HepG2 (cell line): ENCODE results near the gene KRTAP5-1. TPM values are rescaled to one million over a fixed set of nuclear protein-coding genes. Genes with fewer than 3 reads are reported as not detected.
"Not testable (repeated sequence)": the region's sequence is repeated elsewhere in the genome, so short reads cannot be mapped to it uniquely, and the experiment has no call there.

Source experiments
- ATAC-seq: fragments of 200-7000 bp; cut with Tn5 transposase; 3 replicates; pipeline ENCODE4 v1.9.1; 2020; ENCODE audit warnings: mild to moderate bottlenecking, moderate library complexity
- BruUV-seq: library from RNA; stranded (reverse); fragments of 400-500 nt; replicated peaks from 2 replicates; lab custom pipeline; 2021; lab: Mats Ljungman, UMichigan
- CTCF ChIA-PET: fragments of 300-600 bp; formaldehyde crosslinking; extraction: SDS; loops from one replicate; lab custom pipeline; 2021; ENCODE audit warnings: low total read pairs, inconsistent platforms, low intra/inter-chr PET ratio; lab: Yijun Ruan, JAX
- POLR2A ChIA-PET: fragments of 350-600 bp; sonication (Branson Sonifier 250); formaldehyde crosslinking; loops from one replicate; lab custom pipeline; 2020; ENCODE audit warnings: antibody characterized with exemption, inconsistent platforms; lab: Yijun Ruan, JAX
- DNase-seq: peaks from one replicate; pipeline ENCODE4 v3.0.0-alpha.2; 2015; ENCODE audit warnings: low spot score
- FAIRE-seq: peaks from 3 replicates; lab custom pipeline; 2011; peaks lifted over from hg19 to GRCh38; lab: Jason Lieb, UNC
- H2AFZ ChIP-seq: one replicate; pipeline ENCODE4 v1.6.1; 2011; ENCODE audit warnings: low read length, inconsistent platforms
- H3K27ac ChIP-seq: fragments of 300-600 bp; 3 replicates; pipeline ENCODE4 v1.8.0; 2011; ENCODE audit warnings: mixed run types, mild to moderate bottlenecking, mixed read lengths, low read length, inconsistent platforms; ENCODE audit not compliant: insufficient read depth; ENCODE audit errors: extremely low read length
- H3K27me3 ChIP-seq, 2 experiments: fragments of 200-600 bp in 1 of 2; 2 replicates in 1 of 2; 3 replicates in 1 of 2; pipeline versions ENCODE4 v1.6.0 to v1.8.0; 2011; ENCODE audit warnings: low read length in 2 of 2, mild to moderate bottlenecking in 2 of 2, moderate library complexity in 2 of 2, inconsistent platforms in 1 of 2; ENCODE audit not compliant: insufficient read depth in 2 of 2, control insufficient read depth in 1 of 2
- H3K36me3 ChIP-seq, 2 experiments: fragments of 200-600 bp in 1 of 2; replicated peaks in 1 of 2; 2 replicates in 1 of 2; 3 replicates in 1 of 2; pipeline versions ENCODE4 v1.5.1 to v1.8.0; 2011; ENCODE audit warnings: low read length in 2 of 2, inconsistent platforms in 1 of 2; ENCODE audit not compliant: insufficient read depth in 2 of 2, control insufficient read depth in 1 of 2
- H3K4me1 ChIP-seq: 2 replicates; pipeline ENCODE4 v1.5.1; 2012; ENCODE audit warnings: low read length, inconsistent platforms; ENCODE audit not compliant: insufficient read depth
- H3K4me2 ChIP-seq: 2 replicates; pipeline ENCODE4 v1.6.0; 2011; ENCODE audit warnings: low read depth, low read length, inconsistent platforms
- H3K4me3 ChIP-seq, 3 experiments: fragments of 200-600 bp in 1 of 3; sonication (generic), shearing (Covaris generic) in 1 of 3; replicated peaks in 1 of 3; 2 replicates each; pipeline ENCODE4 v1.5.1; 2011 to 2016; ENCODE audit warnings: low read length in 3 of 3, inconsistent platforms in 2 of 3, low read depth in 2 of 3, mild to moderate bottlenecking in 2 of 3, control low read depth in 1 of 3, mixed read lengths in 1 of 3; ENCODE audit not compliant: insufficient read depth in 1 of 3
- H3K79me2 ChIP-seq: one replicate; pipeline ENCODE4 v1.6.1; 2011; ENCODE audit warnings: low read length, inconsistent platforms; ENCODE audit not compliant: insufficient read depth
- H3K9ac ChIP-seq: 2 replicates; pipeline ENCODE4 v1.6.0; 2011; ENCODE audit warnings: mild to moderate bottlenecking, low read depth, low read length, inconsistent platforms; ENCODE audit not compliant: insufficient read depth
- H3K9me3 ChIP-seq: 2 replicates; pipeline ENCODE4 v1.5.1; 2012; ENCODE audit warnings: mild to moderate bottlenecking, low read length
- H4K20me1 ChIP-seq: 2 replicates; pipeline ENCODE4 v1.6.0; 2011; ENCODE audit warnings: inconsistent platforms, mild to moderate bottlenecking, low read length, moderate library complexity; ENCODE audit not compliant: insufficient read depth
- MXI1 ChIP-seq: IDR thresholded peaks from 3 replicates; pipeline ENCODE4 v1.6.1; 2012; ENCODE audit warnings: low read depth, low read length, inconsistent platforms, borderline replicate concordance
- ZSCAN22 ChIP-seq: sonication (generic); formaldehyde crosslinking; IDR thresholded peaks from 2 replicates; pipeline ENCODE4 v1.4.0; 2020; ENCODE audit warnings: mild to moderate bottlenecking, missing genetic modification reagents
- WGBS: methylation state at CpG from one replicate; pipeline ENCODE4 v1.1.6; 2017; ENCODE audit warnings: low lambda C conversion rate; 5-methylcytosine and 5-hydroxymethylcytosine counted together
- in situ Hi-C: cut with HindIII; loops from 2 replicates; pipeline ENCODE4 v1.10.0; 2017; ENCODE audit warnings: low pct_unique_long_range_greater_than_20kb; ENCODE audit not compliant: extremely low pct_ligation_motif_present
- intact Hi-C: fragments of 100-400 bp; cut with micrococcal nuclease; formaldehyde crosslinking; loops from one replicate; pipeline ENCODE4 v1.10.0; 2022; ENCODE audit not compliant: unreplicated experiment
- polyA plus RNA-seq, 8 experiments: library from polyadenylated mRNA; depleted of rRNA in 3 of 8; stranded (reverse) in 7 of 8; unstranded in 1 of 8; fragments of >200 nt; fragmentation: Illumina TruSeq in 4 of 8; extraction: Trizol in 4 of 8; gene quantifications; 2 replicates each; pipeline versions ENCODE4 v1.2.1 to v1.2.3, GENCODE V29; 2011 to 2016; ENCODE audit warnings: low read depth in 4 of 8, missing spikeins in 1 of 8, mixed read lengths in 1 of 8; ENCODE audit not compliant: insufficient read depth in 1 of 8
- total RNA-seq, 5 experiments: library from RNA; depleted of rRNA; stranded (reverse); fragments of >200 nt; fragmentation: Illumina TruSeq; extraction: Trizol; gene quantifications; 2 replicates each; pipeline ENCODE4 v1.2.3, GENCODE V29; 2016; ENCODE audit warnings: low read depth in 1 of 5
- TF ChIP-seq, protein P1 (sequence below): sonication (generic); formaldehyde crosslinking; IDR thresholded peaks from 2 replicates; pipeline ENCODE4 v1.8.0; 2022; ENCODE audit warnings: missing genetic modification reagents, mild to moderate bottlenecking, inconsistent platforms, borderline replicate concordance

Gene KRTAP5-1
- total and polyA plus RNA-seq, 2 of the 13 experiments (the other 11 are each of a cell fraction or from before 2014, with no cell fraction given) = not detected

DNA sequence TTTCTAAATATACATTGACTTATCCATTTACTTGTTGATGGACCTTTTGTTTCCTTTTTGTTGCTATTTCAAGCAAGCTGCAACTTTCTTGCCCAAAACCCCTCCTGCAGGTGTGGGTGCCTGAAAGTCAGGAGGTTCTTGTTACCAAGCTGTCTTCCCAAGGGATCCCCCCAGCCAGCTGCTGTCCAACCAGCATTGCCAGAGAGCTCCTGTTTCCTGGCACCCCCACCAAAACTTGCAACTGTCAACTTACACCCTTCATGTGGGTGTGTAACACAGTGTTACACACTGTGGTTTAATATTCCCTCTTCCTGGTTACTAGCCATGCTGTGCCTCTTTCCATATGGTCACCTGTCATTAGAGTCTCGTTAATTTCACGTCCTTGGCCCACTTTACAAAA lies 1.6 kb upstream of the KRTAP5-1 start:
- Histone ChIP-seq H3K27me3 (no peaks in the 10 kb centered on the region; a peak in 1 of 5 replicates), H3K9ac (no peak overlapping the region), H3K4me1 (0 out of 2 replicates have a peak, but pooled peaks cover 14% of the 10 kb centered on the region), H3K79me2 (no peaks in the 10 kb centered on the region), H2AFZ (no peak overlapping the region), H4K20me1 (0 out of 2 replicates have a peak, but pooled peaks cover 2% of the 10 kb centered on the region), H3K27ac (no peak overlapping the region), H3K36me3 (no peaks in the 10 kb centered on the region), H3K4me3 (no peak overlapping the region), H3K9me3 (no peaks in the 10 kb centered on the region), H3K4me2 (no peak overlapping the region)
- intact Hi-C loops (no loop called here), in situ Hi-C loops (no loop called here)
- POLR2A ChIA-PET = no interaction called here
- no TSS peak for BruUV-seq
- TF ChIP-seq, protein P1, sequence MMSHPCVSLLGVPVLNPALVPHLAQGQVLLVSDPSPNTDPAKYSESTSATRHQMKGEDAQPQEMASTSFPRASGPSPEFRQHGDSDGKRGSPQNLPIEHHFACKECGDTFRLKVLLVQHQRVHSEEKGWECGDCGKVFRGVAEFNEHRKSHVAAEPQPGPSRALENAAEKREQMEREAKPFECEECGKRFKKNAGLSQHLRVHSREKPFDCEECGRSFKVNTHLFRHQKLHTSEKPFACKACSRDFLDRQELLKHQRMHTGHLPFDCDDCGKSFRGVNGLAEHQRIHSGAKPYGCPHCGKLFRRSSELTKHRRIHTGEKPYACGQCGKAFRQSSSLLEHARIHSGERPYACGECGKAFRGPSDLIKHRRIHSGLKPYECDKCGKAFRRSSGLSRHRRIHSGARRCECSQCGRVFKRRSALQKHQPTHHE = no peak
- TF ChIP-seq ZSCAN22 (CRISPR knock-in tag) (no peak), MXI1 (no peak)
- no peak for ATAC-seq
- 17% methylated on average over 2 of the region's 2 CpGs for WGBS
- DNase-seq = no peak
- CTCF ChIA-PET = no interaction called here
- no peak for FAIRE-seq

DNA sequence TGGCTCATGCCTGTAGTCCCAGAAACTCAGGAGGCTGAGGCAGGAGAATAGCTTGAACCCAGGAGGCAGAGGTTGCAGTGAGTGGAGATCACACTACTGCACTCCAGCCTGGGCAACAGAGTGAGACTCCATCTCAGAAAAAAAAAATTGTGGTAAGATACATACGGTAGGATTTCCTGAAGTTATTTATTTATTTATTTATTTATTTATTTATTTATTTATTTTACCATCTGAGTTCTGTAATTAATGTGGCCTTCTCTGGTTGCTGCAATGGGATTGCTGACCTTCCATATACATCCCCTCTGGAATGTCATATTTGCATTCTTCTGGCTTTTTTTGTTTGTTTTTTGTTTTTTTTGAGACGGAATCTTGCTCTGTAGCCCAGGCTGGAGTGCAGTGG lies 2.2 kb downstream of the KRTAP5-1 start:
- in situ Hi-C loops = not testable (repeated sequence)

More for the DNA sequence above, 2.2 kb downstream of the KRTAP5-1 start:
- H3K79me2 ChIP-seq, BruUV-seq, H3K9me3 ChIP-seq, H3K27ac ChIP-seq, CTCF ChIA-PET, H3K27me3 ChIP-seq, H4K20me1 ChIP-seq, intact Hi-C loops, DNase-seq, H2AFZ ChIP-seq, H3K4me1 ChIP-seq, POLR2A ChIA-PET, H3K36me3 ChIP-seq, H3K4me3 ChIP-seq, ATAC-seq, FAIRE-seq, H3K4me2 ChIP-seq, H3K9ac ChIP-seq: not testable (repeated sequence)
- WGBS = 81% methylated on average over 2 of the region's 2 CpGs
